ENCODE measurements around the gene DBI.

DBI gene

DNA sequence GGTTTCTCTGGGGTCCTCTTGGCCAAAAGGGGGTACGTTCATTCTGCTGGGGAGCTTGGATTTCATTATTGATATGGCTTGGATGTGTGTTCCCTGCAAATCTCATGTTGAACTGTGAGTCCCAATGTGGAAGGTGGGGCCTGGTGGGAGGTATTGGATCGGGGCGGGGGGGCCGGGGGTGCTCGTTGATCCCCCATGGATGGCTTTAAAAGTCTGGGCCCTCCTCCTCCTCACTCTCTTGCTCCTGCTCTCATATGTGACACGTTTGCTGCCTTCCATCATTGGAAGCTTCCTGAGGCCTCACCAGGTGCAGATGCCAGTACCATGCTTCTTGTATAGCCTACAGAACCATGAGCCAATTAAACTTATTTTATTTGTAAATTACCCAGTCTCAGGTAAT, 11.8 kb downstream of the DBI start:
- no peaks in the 10 kb centered on the region for H3K27me3 ChIP-seq (replicated peaks; ENCODE audit: insufficient read depth, low read length)
- TF ChIP-seq CTCF (IDR thresholded peaks at IDR 0.05; ENCODE audit: low read length) (no peak), EZH2 (optimal IDR thresholded peaks at IDR 0.05; ENCODE audit: low read depth, low read length) (no peak), EZH2phosphoT487 (IDR thresholded peaks at IDR 0.05; ENCODE audit: low read length) (no peak)
- no peaks in the 10 kb centered on the region for H3K36me3 ChIP-seq (replicated peaks; ENCODE audit: insufficient read depth, low read length)
- no peaks in the 10 kb centered on the region for H3F3A ChIP-seq (ENCODE audit: insufficient read depth, low read length)
- no peak overlapping the region for H3K9ac ChIP-seq (ENCODE audit: low read length)
- H3K27ac ChIP-seq (ENCODE audit: low read length), result no peak overlapping the region
- no peak overlapping the region for H3K4me3 ChIP-seq (ENCODE audit: low read length)
- H3K9me2 ChIP-seq (replicated peaks; ENCODE audit: insufficient read depth, low read length), result no peaks in the 10 kb centered on the region
- H3K9me3 ChIP-seq (replicated peaks; ENCODE audit: insufficient read depth, low read length), result no peaks in the 10 kb centered on the region
- H2AFZ ChIP-seq (ENCODE audit: low read length), result no peak overlapping the region
- no peaks in the 10 kb centered on the region for H3K79me2 ChIP-seq (ENCODE audit: low read length)
- no peak overlapping the region for H3K4me2 ChIP-seq (ENCODE audit: low read depth, low read length)
- H4K20me1 ChIP-seq (ENCODE audit: insufficient read depth, low read length), result no peaks in the 10 kb centered on the region
- no peak for DNase-seq
- H3K4me1 ChIP-seq (ENCODE audit: low read length), result no peaks in the 10 kb centered on the region

DNA sequence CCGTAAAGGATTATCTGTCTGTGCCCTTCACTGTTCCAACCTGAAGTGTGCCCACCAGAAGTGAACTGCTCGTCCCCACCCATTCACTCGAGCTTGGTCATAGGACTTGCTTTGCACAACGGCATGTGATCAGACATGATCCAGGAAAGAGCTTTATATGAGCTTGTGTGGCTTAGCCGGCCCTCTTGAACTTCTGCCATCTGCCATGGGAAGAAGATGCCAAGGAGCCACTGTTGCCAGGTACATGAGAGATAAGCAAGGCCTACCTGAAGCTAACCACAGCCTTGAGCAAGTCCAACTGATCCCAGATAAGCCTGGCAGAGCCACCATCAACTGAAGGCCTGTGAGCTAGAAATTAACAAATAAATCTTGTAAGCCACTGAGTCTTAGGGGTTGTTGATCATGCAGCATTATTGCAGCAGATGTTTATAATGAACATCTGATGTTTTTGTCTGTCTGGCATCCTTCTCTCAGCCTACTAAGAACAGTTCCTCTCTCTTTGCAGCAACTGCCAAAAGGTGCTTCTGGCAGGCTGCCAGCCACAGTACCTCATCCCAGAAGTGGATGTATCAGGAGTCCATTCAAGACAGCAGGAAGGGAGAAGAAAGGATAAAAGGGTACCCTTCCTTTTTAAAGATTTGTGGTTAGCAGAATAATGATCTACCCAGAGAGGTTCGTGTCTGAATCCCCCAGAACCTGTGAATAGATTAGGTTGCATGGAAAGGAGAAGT, 16.8 kb downstream of the DBI start:
- H3K4me3 ChIP-seq (ENCODE audit: low read length), result no peak overlapping the region
- H3K9me2 ChIP-seq (replicated peaks; ENCODE audit: insufficient read depth, low read length), result no peaks in the 10 kb centered on the region
- TF ChIP-seq EZH2 (optimal IDR thresholded peaks at IDR 0.05; ENCODE audit: low read depth, low read length), result no peak
- TF ChIP-seq EZH2phosphoT487 (IDR thresholded peaks at IDR 0.05; ENCODE audit: low read length), result no peak
- TF ChIP-seq CTCF (IDR thresholded peaks at IDR 0.05; ENCODE audit: low read length), result no peak
- H3K27ac ChIP-seq (ENCODE audit: low read length), result no peak overlapping the region
- H3K9ac ChIP-seq (ENCODE audit: low read length), result no peak overlapping the region
- H2AFZ ChIP-seq (ENCODE audit: low read length), result no peak overlapping the region
- H4K20me1 ChIP-seq (ENCODE audit: insufficient read depth, low read length), result no peaks in the 10 kb centered on the region
- H3F3A ChIP-seq (ENCODE audit: insufficient read depth, low read length), result no peaks in the 10 kb centered on the region
- no peaks in the 10 kb centered on the region for H3K36me3 ChIP-seq (replicated peaks; ENCODE audit: insufficient read depth, low read length)
- H3K27me3 ChIP-seq (replicated peaks; ENCODE audit: insufficient read depth, low read length), result no peaks in the 10 kb centered on the region
- no peaks in the 10 kb centered on the region for H3K9me3 ChIP-seq (replicated peaks; ENCODE audit: insufficient read depth, low read length)
- no peak overlapping the region for H3K4me2 ChIP-seq (ENCODE audit: low read depth, low read length)
- H3K79me2 ChIP-seq (ENCODE audit: low read length), result no peaks in the 10 kb centered on the region
- H3K4me1 ChIP-seq (ENCODE audit: low read length), result peaks cover 6% of the 10 kb centered on the region
- no peak for DNase-seq

- H3K4me3 ChIP-seq (ENCODE audit: low read length), result no peak overlapping the region
- H3K27me3 ChIP-seq (replicated peaks; ENCODE audit: insufficient read depth, low read length), result no peaks in the 10 kb centered on the region
- H3F3A ChIP-seq (ENCODE audit: insufficient read depth, low read length), result no peaks in the 10 kb centered on the region
- TF ChIP-seq EZH2phosphoT487 (IDR thresholded peaks at IDR 0.05; ENCODE audit: low read length) (no peak), CTCF (IDR thresholded peaks at IDR 0.05; ENCODE audit: low read length) (no peak), EZH2 (optimal IDR thresholded peaks at IDR 0.05; ENCODE audit: low read depth, low read length) (no peak)
- no peak overlapping the region for H3K4me2 ChIP-seq (ENCODE audit: low read depth, low read length)
- no peaks in the 10 kb centered on the region for H4K20me1 ChIP-seq (ENCODE audit: insufficient read depth, low read length)
- no peaks in the 10 kb centered on the region for H3K79me2 ChIP-seq (ENCODE audit: low read length)
- no peaks in the 10 kb centered on the region for H3K36me3 ChIP-seq (replicated peaks; ENCODE audit: insufficient read depth, low read length)
- H2AFZ ChIP-seq (ENCODE audit: low read length), result no peak overlapping the region
- no peak overlapping the region for H3K27ac ChIP-seq (ENCODE audit: low read length)
- no peak overlapping the region for H3K9ac ChIP-seq (ENCODE audit: low read length)
- peaks cover 9% of the 10 kb centered on the region for H3K4me1 ChIP-seq (ENCODE audit: low read length)
- H3K9me2 ChIP-seq (replicated peaks; ENCODE audit: insufficient read depth, low read length), result no peaks in the 10 kb centered on the region
- H3K9me3 ChIP-seq (replicated peaks; ENCODE audit: insufficient read depth, low read length), result no peaks in the 10 kb centered on the region
- no peak for DNase-seq
Measured at GRCh38 chr2:119384971-119385370, 18.2 kb downstream of the DBI start.
